Ovary (tissue), 9 donors: ENCODE data around the gene CFAP61. TPM values are rescaled to one million over a fixed set of nuclear protein-coding genes. Genes with fewer than 3 reads are reported as not detected.

Experiments used
- DNase-seq, 5 donors: peaks; one replicate each; pipeline ENCODE4 v3.0.0-alpha.2; 2019 to 2020
- H3K27ac ChIP-seq, 2 donors: fragments of 200-600 bp; one replicate each; pipeline versions ENCODE4 v1.5.1 to v1.8.0; 2019 to 2022
- H3K27me3 ChIP-seq: fragments of 200-600 bp; one replicate; pipeline ENCODE4 v1.8.0; 2022
- H3K36me3 ChIP-seq: fragments of 200-600 bp; sonication (generic); one replicate; pipeline ENCODE4 v1.5.1; 2019
- H3K4me1 ChIP-seq: one replicate; pipeline ENCODE4 v1.8.1; 2013; ENCODE audit warnings: mild to moderate bottlenecking, moderate library complexity; ENCODE audit not compliant: insufficient read depth
- H3K4me3 ChIP-seq: fragments of 200-600 bp; sonication (generic); one replicate; pipeline ENCODE4 v1.5.1; 2017
- H3K9me3 ChIP-seq, 2 donors: fragments of 200-600 bp in 1 of 2; sonication (generic) in 1 of 2; one replicate each; pipeline versions ENCODE4 v1.5.1 to v1.8.1; 2013 to 2019; ENCODE audit warnings: mild to moderate bottlenecking in 1 of 2, moderate library complexity in 1 of 2
- EP300 ChIP-seq: sonication (generic); formaldehyde crosslinking; IDR thresholded peaks from one replicate; pipeline ENCODE4 v1.6.1; 2017; ENCODE audit warnings: antibody characterized with exemption
- POLR2A ChIP-seq: fragments of 450-650 bp; IDR thresholded peaks from one replicate; pipeline ENCODE4 v1.6.1; 2017; ENCODE audit warnings: antibody characterized with exemption, mild to moderate bottlenecking, moderate library complexity
- WGBS, 3 donors: extraction: QIAGEN DNeasy Blood & Tissue Kit in 1 of 3; methylation state at CpG; one replicate each; pipeline versions ENCODE4 v1.1.5 to v1.1.7; 2013 to 2017; 5-methylcytosine and 5-hydroxymethylcytosine counted together
- intact Hi-C, 4 donors: fragments of 100-400 bp; cut with DNase I; formaldehyde crosslinking; loops; one replicate each; pipeline versions ENCODE4 v1.11.0 to v1.15.1; 2022 to 2023
- polyA plus RNA-seq, 2 donors: library from polyadenylated mRNA; stranded (reverse); fragments of 200-250 nt in 1 of 2; fragments of 350-450 nt in 1 of 2; fragmentation: Illumina TruSeq in 1 of 2; extraction: RNeasy Lipid Tissue Mini Kit (QIAGEN cat#74804) in 1 of 2; gene quantifications; one replicate each; pipeline ENCODE4 v1.2.3, GENCODE V29; 2013 to 2014
- total RNA-seq, 7 donors: library from RNA; depleted of rRNA in 2 of 7; stranded (reverse); fragments of >200 nt in 2 of 7; fragmentation: NEBNext Ultra II Directional in 3 of 7; extraction: Animal tissue kit (Norgen Biotek cat#: 25700) in 3 of 7; gene quantifications; one replicate each; pipeline versions ENCODE4 v1.1.0 to v1.2.4, GENCODE V29; 2016 to 2023
- TF ChIP-seq, protein P1 (sequence below), 3 donors: fragments of 450-650 bp in 2 of 3; fragments of 200-600 bp in 1 of 3; IDR thresholded peaks; one replicate each; pipeline versions ENCODE4 v1.5.1 to v1.8.0; 2016 to 2022; ENCODE audit warnings: antibody characterized with exemption in 3 of 3, mild to moderate bottlenecking in 1 of 3
- donor health status: DM: no; HTN: no; CAD: no; lungs with moderate emphysema.
- donor health status: DM: no; HTN: no; CAD: no.
- donor health status: Bipolar disorder and iron deficiency.
- donor health status: DM: yes; HTN: yes; CAD: no.
- donor health status: DM: no; HTN: no; CAD: no.
- donor health status: DM: yes; HTN: yes; CAD: no.

The CFAP61 gene
- total and polyA plus RNA-seq, 9 donors: 0.12 to 13.1 (median 0.96) TPM; not detected in 1

DNA sequence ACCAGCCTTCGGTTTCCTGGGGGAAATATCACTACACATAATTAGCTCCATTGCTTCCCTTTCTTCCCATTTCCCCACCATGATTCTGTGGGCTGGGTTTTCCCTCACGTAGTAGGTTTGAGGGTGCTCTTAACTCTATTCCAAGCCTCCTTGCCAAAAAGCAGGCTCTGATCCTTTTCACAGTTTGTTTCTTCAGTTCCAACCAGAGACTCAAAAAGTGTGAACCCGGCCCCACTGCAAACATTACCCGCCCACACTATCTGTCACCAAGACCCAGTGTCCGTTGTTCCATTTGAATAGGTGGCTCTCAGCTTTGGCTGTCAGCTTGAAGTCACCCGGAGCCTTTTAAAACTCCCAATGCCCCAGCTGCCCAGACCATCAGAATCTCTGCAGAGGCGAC, 47.0 kb upstream of the CFAP61 start:
- intact Hi-C loops: no loop called here
- Histone ChIP-seq H3K4me1 (peaks cover 8% of the 10 kb centered on the region), H3K4me3 (no peak overlapping the region), H3K36me3 (no peaks in the 10 kb centered on the region), H3K27ac (no peak overlapping the region), H3K9me3 (no peaks in the 10 kb centered on the region), H3K27me3 (no peaks in the 10 kb centered on the region)
- TF ChIP-seq EP300 (no peak), POLR2A (no peak)
- TF ChIP-seq, protein P1, sequence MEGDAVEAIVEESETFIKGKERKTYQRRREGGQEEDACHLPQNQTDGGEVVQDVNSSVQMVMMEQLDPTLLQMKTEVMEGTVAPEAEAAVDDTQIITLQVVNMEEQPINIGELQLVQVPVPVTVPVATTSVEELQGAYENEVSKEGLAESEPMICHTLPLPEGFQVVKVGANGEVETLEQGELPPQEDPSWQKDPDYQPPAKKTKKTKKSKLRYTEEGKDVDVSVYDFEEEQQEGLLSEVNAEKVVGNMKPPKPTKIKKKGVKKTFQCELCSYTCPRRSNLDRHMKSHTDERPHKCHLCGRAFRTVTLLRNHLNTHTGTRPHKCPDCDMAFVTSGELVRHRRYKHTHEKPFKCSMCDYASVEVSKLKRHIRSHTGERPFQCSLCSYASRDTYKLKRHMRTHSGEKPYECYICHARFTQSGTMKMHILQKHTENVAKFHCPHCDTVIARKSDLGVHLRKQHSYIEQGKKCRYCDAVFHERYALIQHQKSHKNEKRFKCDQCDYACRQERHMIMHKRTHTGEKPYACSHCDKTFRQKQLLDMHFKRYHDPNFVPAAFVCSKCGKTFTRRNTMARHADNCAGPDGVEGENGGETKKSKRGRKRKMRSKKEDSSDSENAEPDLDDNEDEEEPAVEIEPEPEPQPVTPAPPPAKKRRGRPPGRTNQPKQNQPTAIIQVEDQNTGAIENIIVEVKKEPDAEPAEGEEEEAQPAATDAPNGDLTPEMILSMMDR (IDR thresholded peaks at IDR 0.05): no peak
- WGBS, 3 donors: 75 to 82% (median 76%) methylated on average over 7 of the region's 7 CpGs
- no peak for DNase-seq

DNA sequence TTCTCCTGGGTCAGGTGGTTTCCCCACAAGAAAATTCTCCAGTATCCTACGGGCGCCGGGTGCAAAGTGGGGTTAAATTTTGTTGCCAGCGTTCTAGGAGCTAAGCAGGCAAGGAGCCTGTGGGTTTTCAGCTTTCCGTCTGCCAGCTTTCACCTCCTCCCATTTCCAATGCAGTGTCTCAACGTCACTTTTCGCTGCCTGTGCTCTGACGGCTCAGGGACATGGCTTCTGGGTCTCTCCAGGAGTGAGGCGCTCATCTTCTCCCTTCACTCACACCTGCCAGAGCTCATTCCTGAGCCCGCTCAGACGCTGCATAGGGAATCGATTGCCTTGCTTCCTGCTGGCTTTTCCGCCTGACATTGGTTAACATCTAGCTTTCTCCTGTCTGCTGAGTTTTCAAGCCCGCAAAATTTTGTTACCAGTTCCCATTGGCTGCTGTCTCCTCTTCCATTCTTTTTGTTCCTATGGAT, 42.5 kb upstream of the CFAP61 start:
- intact Hi-C loops: no loop called here

DNA sequence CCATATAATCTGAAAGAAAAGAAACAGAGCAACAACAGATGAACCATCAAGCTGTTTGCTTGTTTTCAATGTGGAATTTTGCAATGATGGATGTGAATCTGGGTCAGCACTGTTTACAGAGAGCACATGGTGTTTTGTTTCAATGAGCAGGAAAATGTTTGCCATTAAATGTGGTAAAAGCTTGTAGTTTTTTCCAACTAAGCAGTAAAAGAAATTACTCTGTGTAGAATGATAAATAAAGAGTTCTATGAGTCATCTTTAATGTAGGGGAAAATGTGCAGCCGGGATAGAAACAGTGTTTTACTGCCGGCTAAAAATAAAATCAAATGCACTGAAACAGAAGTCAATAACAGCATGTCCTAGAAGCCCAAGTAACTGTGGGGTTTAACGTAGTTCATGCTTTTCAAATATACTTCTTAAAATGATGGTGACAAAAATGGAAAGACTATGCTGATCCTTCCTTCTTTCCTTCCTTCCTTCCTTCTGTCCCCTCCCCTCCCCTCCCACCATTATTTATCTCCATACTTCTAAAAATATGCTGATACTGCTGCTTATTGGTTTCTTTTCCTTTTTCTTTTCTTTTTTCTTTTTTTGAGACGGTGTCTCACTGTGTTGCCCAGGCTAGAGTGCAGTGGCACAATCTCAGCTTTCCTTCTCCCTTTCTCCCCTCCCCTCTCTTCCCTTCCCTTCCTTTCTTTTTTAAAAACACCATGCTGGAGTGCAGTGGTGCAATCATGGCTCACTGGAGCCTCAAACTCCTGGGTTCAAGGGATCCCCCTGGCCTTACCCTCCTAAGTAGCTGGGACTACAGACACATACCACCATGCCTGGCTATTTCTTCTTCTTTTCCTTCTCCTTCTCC, 41.5 kb upstream of the CFAP61 start:
- Histone ChIP-seq H3K9me3 (no peaks in the 10 kb centered on the region), H3K27me3 (no peaks in the 10 kb centered on the region), H3K4me1 (peaks cover 3% of the 10 kb centered on the region), H3K4me3 (no peak overlapping the region), H3K27ac (no peak overlapping the region), H3K36me3 (no peaks in the 10 kb centered on the region)
- TF ChIP-seq, protein P1 (IDR thresholded peaks at IDR 0.05): no peak
- TF ChIP-seq EP300 (no peak), POLR2A (no peak)
- no peak for DNase-seq
- intact Hi-C loops: no loop called here
- WGBS, 3 donors: 2 to 3% (median 2%) methylated on average over 4 of the region's 4 CpGs

More for the DNA sequence above, 42.5 kb upstream of the CFAP61 start:
- DNase-seq: no peak
- no peaks in the 10 kb centered on the region for H3K27me3 ChIP-seq
- no peaks in the 10 kb centered on the region for H3K36me3 ChIP-seq
- no peak overlapping the region for H3K4me3 ChIP-seq
- H3K27ac ChIP-seq: no peak overlapping the region
- H3K4me1 ChIP-seq: peaks cover 3% of the 10 kb centered on the region
- WGBS, 3 donors: 40 to 68% (median 55%) methylated on average over 14 of the region's 14 CpGs
- TF ChIP-seq, protein P1 (IDR thresholded peaks at IDR 0.05): no peak
- TF ChIP-seq EP300 (no peak), POLR2A (no peak)
- no peaks in the 10 kb centered on the region for H3K9me3 ChIP-seq

DNA sequence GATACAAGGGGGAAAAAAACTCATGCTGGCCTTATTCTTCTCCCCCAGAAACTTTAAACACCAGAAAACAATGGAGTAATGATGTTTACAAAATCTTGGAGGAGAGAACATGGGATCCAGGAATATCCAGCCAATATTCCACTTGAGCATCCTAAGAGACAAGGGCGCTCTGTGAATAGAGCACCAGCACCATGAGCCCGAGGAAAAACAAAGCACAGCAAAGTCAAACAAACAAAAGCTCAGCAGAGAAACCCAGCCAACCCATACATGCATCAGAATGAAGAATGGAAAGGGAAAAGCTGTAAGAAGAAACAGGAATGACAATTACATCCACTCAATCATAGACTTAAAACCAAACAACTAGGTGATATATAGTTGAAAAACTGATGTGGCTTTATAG, 39.8 kb upstream of the CFAP61 start:
- no peaks in the 10 kb centered on the region for H3K9me3 ChIP-seq
- intact Hi-C loops: no loop called here
- H3K27ac ChIP-seq: no peak overlapping the region
- TF ChIP-seq EP300 (no peak), POLR2A (no peak)
- TF ChIP-seq, protein P1 (IDR thresholded peaks at IDR 0.05): no peak
- H3K27me3 ChIP-seq: no peaks in the 10 kb centered on the region
- no peaks in the 10 kb centered on the region for H3K36me3 ChIP-seq
- H3K4me3 ChIP-seq: no peak overlapping the region
- peaks cover 3% of the 10 kb centered on the region for H3K4me1 ChIP-seq
- no peak for DNase-seq
- WGBS, 3 donors: 57 to 72% (median 65%) methylated on average over 2 of the region's 2 CpGs
